ENCODE data around the gene NR2F1.

NR2F1 gene

DNA sequence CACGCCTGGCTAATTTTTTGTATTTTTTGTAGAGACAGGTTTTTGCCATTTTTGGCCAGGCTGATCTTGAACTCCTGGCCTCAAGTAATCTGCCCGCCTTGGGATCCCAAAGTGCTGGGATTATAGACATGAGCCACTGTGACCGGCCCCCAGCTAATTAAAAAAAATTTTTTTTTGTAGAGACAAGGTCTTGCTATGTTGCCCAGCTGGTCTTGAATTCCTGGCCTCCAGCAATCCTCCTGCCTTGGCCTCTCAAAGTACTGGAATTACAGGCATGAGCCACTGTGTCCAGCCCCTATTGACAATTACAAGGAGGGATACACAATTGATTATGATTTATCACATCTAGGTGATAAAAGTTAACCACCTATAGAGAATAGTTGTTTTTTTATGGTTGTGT, 59.5 kb downstream of the NR2F1 start:
- no peak for DNase-seq
